GM21717 (cell line): Measurements from ENCODE around the gene SEC23A.
"Not testable (repeated sequence)": the region's sequence is repeated elsewhere in the genome, so short reads cannot be mapped to it uniquely, and the experiment has no call there.

Experiments
- ATAC-seq: cut with Tn5 transposase; IDR thresholded peaks from one replicate; pipeline ENCODE4 v1.9.1; 2021; ENCODE audit warnings: mild to moderate bottlenecking, moderate library complexity; ENCODE audit not compliant: unreplicated experiment

SEC23A gene

DNA sequence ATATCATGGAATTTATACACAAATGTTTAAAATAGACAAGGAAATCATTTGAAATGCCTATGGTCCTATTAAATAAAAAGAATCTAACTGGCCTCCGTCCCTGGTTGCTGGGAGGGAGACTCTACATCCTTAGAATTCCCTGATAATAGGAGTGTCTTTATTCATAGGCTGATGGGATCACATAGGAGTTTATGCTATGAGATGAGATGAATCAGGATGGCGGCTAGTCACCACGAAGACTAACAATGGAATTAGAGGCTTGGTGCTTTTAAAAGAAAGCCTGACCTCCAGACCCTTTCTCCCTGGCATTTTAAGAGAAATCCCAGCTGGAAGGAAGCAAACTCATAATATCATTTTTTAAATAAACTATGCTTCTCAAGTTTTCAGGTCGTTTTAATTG is 69.7 kb downstream of the SEC23A start:
- no peak for ATAC-seq

DNA sequence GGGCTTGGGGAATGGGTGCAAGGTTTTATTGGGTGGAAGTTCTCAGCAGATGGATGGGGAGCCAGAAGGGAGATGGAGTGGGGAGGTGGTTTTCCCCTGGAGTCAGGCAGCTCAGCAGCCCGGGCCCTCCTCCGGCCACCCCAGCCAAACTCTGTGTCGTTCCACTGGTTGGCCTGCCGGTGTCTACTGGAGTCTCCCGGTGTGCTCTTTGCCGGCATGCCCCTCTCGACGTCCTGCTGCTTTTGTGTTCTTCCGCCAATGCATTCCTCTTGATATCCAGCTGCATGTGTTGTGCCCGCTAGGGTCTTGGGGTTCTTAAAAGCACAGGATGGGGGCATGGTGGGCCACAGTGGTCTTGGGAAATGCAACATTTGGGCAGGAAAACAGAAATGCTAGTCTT is 72.8 kb downstream of the SEC23A start:
- ATAC-seq = no peak

DNA sequence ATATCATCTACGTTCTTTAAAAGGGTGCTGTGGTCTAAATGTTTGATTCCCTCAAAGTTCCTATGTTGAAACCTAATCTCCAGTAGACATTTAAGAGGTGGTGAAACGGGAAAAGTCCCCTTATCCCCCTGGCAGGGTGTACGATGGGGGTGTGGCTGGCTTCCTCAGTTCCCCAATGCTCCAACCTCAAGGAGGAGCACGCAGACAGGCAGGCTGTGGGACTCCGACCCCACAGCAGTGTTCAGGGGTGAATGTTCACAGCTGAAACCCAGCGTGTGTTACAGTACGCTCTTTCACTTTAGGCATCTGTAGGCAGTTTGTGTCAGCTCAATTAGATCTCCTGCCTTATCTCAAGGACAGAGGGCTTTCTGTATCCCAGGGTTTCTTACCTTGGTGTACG is 73.2 kb downstream of the SEC23A start:
- ATAC-seq = no peak

DNA sequence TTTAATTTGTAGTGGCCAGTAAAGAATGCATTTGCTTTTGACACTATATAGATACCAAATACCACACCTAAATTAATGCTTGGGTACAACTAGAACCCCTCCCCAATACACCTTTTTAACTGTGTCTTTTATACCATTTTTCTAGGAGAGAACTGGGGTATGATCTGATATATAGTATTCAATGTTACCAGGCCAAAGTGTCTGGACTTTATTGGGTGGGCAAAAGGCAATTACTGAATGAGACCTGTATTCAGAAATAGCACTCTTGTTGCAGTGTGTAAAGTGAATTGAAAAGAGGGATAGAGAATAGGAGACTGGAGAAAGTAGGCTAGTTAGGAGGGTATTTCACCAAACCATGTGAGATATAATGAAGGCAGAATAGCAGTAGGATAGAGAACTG is 74.4 kb downstream of the SEC23A start:
- no peak for ATAC-seq

DNA sequence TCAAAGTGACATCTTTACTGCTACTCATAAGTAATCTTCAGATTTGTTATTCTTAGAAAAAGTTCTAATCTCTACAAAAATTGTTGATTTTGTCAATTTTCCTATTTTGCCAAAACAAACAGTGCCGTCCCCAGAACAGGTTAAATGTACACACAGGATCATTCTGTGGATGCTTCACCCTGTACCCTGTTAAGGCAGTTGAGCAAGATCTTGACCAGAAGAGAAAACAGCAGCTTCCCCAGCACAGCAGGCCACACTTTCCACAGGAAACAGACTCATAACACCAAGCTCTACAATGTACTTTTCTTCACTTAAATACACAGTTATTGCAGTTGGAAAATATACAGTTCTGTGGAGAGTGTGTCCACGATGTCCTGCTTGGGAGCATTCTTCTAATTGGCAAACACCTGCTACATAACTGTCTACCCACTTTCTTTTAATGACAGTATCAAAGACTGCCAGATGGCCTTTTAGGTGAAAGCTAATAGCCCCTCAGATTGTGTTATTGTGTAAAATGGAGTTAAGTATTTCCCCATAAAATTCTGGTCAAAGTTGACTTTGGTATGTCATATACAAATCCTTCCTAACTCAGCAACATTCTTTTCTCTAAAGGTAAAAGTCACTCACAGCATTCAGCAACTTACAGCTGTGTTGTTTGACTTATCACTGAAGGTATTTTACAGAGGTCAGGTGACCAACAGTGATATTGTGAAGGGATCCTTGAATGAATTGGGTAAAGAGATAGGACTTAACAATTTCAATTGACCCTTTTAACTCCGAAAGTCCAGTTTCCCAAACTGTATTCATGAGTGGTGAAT is 77.0 kb downstream of the SEC23A start:
- ATAC-seq = no peak

DNA sequence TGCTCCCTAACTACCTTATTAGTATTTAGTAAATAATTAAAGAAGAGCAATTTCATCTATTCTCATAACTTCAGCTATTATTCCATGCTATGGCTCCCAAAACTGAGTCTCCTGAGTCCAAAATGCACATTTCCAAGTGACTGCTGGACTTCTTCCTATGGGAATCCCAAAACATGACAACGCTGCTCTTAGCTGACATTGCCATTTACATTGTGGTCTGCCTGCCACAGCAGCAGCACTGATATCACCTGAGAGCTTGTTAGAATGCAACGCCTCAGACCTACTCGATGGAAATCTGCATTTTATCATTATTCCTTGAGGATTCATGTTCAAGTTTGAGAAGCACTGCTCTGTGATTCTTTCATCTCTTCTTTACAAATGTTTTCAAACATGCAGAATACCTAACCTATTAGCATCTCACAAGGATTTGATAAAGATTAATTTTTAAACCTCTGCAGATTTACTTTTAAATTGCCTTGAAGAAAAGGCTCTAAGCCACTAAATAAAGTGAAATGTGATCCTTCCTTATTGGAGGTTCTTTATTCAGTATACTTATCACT is 77.7 kb downstream of the SEC23A start:
- no peak for ATAC-seq

DNA sequence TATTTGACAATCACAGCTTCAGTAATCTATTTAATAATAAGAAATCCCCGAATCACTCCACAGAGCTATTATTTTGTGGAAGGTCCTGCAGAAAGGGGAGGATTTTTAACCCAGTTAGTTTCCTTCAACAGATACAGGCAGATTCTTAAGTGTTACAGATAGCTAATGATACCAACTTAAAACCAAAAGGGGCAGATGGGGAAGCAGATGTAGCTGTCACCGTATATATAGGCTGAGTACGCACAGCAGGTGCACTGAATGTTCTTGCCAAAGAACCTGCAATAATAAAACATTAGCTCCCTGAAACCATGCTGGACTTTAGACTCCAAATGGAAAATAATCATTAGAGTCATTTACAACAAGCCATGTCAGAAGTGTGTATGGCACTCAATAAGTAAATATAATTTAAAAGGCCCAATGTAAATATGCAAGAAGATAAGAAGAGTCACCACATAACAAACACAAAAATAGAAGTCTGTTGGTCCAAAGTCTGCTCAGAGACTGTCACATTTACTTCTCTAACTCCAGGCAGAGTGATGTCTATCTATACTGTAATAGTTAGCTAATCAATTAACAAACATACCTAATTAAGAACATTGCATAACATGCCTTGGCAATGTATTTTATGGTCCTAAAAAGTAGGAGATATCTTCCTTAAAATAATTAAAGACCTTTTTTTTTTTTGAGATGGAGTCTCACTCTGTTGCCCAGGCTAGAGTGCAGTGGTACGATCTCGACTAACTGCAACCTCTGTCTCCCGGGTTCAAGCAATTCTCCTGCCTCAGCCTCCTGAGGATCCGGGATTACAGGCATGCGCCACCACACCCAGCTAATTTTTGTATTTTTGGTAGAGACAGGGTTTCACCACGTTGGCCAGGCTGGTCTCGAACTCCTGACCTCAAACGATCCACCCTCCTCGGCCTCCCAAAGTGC is 78.8 kb downstream of the SEC23A start:
- ATAC-seq = no peak

DNA sequence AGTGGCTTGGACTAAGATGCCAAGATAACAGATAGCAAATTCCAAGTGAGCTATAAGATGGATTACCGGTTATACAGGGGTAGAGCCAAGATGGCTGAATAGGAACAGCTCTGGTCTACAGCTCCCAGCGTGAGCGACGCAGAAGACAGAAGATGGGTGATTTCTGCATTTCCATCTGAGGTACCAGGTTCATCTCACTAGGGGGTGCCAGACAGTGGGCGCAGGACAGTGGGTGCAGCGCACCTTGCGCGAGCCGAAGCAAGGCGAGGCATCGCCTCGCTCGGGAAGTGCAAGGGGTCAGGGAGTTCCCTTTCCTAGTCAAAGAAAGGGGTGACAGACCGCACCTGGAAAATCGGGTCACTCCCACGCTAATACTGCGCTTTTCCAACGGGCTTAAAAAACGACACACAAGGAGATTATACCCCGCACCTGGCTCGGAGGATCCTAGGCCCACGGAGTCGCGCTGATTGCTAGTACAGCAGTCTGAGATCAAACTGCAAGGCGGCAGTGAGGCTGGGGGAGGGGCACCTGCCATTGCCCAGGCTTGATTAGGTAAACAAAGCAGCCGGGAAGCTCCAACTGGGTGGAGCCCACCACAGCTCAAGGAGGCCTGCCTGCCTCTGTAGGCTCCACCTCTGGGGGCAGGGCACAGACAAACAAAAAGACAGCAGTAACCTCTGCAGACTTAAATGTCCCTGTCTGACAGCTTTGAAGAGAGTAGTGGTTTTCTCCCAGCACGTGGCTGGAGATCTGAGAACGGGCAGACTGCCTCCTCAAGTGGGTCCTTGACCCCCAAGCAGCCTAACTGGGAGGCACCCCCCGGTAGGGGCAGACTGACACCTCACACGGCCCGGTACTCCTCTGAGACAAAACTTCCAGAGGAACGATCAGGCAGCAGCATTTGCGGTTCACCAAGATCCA is 85.7 kb downstream of the SEC23A start:
- ATAC-seq = not testable (repeated sequence)

DNA sequence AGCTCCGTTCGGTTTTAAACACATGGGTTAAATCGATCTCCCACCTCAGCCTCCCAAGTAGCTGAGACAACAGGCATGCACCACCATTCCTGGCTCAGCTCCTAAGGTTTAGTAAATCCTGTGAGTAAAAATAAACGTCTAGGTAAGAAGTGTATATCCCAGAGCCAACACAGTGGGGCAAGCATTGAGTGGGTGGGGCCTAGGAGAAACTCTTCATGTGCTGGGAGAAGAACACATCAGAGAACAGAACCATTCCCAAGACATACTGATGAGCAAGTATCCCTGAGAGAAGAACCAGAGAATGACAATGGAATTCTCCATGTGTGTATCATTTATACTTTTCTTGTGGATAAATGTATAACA is 86.3 kb downstream of the SEC23A start:
- ATAC-seq = no peak

DNA sequence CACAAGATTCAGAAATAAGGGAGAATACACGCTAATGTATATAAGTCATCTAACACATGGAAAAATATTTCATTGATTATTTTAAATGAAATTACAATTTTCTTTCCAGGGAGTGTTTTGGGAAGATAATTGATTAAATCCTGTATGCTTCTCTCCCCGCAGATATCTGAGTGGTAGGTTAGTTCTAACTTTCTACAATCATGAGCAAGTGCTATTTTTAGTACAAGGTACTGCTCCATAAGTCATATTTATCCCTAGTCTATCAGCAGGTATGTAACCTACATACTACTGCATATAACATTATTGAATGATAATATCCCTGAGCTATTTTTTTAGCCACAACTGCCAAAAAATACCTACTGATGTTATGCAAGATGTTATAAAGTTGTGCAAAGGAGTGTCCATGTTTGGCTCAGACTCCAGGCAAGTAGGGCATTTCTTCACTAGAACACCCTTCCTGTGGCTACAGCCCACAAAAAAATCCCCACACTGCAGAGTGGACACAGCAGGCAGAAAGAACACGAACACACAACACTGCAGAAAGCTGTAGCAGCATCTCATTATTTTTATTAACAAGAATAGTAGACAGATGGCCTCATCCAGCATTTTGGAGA is 87.0 kb downstream of the SEC23A start:
- ATAC-seq = no peak

DNA sequence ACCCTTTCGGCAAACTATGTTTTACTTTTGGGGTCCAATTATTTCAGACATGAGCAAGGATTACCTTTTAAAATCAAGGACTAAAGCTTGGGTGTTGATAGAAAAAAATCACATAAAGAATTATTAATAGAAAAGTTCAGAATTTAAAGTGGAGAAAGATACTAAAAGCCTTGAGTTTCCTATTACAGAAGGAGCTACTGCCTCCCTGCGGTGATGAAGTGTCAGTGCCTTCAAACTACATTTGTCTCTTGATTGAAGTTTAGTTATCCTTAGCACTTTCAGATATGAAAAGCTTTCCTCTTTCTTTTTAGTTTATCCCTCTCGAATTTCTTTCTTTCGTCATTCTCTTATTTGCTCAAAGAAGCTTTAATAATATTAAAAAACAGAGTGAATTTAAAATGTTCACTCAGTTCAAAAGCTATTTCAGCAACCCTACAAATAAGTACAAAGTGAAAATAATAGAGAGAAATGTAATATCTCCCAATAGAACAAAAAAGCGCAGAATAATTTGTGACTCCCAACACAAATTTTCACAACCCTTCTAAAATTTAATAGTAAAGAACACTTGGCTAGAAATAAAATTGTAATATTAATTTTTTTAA is 87.6 kb downstream of the SEC23A start:
- ATAC-seq = peak; percentile 59

DNA sequence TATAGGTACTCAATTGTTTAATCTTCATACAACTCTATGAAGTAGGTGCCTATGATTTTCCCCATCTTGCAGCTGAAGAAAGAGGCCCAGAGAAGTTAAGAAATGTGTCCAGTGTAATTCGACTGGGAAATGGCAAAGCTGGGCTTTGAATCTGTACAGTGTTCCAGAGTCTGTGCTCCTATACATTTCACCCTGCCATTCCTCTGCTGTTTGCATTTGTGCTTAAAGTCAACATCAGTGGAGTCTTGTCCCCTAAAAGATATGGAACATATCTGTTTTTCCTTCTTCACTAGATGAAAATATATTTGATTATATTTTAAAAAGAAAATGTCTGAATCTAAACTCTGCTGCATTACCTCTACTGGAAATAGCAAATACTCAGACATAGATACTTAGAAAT is 88.6 kb downstream of the SEC23A start:
- no peak for ATAC-seq

DNA sequence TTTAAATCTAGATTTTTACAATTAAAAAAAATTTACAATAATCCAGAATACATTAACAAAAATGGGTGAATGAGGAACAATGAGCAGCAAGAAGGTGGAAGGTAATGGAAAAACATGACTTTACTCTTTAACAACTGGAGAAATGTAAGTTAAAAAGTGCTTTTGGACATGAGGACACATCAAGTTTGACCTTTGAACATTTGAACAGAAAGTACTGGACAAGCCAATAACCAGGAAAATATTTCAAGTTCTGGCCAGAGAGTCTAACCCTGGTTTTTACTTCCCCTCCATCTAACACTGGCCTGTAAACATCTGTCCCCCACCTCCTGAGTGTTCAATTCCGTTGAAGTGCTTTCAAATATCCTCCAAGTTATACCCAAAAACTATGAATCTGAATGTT is 94.1 kb downstream of the SEC23A start:
- not testable (repeated sequence) for ATAC-seq

DNA sequence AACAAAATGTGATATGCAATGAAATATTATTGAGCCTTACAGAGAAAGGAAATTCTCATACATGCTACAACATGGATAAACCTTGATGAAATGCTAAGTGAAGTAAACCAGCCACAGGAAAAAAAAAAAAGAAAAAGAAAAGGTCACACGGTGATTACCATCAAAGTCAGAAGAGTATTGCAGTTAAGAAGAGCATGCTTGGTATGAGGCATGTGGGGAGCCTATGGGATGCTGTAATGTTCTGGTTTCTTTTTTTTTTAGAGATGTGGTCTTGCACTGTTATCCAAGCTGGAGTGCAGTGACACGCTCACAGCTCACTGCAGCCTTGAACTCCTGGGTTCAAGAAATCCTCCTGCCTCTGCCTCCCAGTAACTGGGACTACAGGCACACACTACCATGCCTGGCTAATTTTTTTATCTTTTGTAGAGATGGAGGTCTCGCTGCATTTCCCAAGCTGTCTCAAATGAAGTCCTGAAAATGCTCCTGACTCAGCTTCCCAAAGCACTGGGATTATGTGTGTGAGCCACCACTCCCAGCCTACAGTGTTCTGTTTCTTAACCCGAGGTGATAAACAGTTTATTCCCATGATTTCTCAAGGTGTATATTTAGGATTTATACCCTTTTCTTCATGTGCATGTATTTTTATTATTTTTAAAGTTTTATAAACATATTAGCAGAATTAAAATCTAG is 96.2 kb downstream of the SEC23A start:
- no peak for ATAC-seq

DNA sequence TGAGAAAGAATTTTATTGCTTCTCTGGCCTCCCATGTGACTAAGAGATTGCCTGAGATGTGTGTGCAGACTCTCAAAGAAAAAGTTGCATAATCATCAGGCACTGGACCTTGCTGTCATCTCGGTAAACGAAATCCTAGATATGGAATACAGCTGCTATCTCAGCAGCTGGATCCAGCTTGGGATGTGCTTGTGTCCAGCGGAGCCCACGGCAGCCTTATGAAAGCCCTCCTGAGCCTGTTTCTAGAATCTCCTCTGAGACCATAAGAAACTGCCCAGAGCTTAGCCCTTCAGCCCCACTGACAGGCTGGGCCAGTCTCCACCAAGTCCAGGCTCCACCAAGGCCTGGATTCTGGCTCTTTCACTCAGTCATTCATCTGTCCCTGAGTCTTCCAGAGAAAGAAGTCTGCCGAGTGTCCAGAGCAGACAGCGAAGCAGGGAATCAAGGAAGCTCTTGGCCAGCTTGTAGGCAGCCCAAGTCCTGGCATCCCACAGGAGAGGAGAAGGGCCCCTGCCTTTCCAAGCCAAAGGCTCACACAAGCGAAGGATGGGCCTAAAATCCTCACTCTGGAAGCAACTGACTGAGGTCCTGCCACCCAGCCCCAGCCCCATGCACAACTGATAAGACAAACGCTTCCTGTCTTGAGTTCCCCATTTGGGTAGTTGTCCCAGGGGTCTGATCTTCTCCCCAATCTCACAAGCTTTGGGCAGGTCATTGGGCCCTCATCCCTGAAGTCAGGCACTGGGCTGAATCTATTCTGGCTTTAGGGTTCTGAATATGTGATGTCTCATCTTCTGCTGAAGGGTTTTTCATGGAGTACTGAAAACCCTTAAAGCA is 97.8 kb downstream of the SEC23A start:
- no peak for ATAC-seq

DNA sequence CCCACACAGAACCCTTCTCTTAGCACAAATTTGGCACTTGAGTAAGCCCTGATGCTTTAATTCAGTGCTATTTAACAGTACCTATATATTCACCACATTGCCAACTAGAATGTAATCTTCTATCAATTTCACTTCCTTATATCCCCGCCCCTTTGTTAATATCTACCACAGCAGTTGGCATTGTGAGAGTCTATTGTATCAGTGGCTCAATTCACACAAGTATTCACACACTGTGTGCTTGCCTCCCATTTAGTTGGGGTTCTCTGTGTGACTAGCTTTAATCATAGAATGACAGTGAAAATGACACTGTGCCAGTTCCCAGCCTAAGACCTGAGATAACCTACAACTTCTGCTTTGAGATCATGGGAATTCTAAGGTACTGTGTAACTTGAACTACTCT is 103.1 kb downstream of the SEC23A start:
- no peak for ATAC-seq

DNA sequence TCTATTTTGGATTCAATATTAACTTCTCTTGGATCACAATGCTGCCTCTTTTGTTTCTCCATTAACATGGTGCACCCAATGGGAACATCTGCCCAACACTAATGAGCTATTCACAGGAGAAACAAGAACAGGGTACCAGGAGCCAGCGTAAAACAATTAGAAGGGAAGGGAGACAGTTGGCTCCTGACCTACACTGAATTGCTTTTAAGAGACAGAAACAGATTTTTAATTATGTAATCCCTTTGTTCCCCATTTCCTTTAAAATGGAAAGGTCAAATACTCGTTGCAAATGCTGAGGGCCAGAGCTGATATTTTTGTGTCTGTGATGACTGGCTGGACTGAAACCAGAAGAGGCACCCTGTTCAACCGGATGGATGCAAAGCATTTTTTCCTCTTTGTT is 108.3 kb downstream of the SEC23A start:
- ATAC-seq = no peak

DNA sequence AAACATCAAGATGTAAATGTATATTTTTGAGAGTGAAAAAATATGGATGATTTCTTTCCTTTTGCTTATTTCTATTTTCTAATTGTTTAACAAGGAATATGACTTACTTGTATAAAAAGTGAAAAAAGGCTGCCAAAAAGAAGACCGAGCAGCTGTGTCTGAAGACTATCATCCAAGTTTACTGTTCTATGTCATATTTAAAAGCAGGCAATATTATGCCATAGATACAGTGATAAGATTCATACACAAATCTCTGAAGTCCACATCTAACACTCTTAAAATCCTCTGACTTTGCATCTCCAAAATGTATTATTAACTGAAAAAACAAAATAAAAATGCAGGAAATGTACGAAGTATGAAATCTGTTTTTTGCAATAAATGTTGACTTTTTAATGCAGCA is 109.1 kb downstream of the SEC23A start:
- ATAC-seq = no peak
